Smooth muscle cell (in vitro differentiated cells): ENCODE measurements around the gene CPNE8. TPM values are rescaled to one million over a fixed set of nuclear protein-coding genes. Genes with fewer than 3 reads are reported as not detected.

ENCODE experiments used
- DNase-seq: peaks from one replicate; lab custom pipeline; 2025; ENCODE audit not compliant: unreplicated experiment; lab: John Stamatoyannopoulos, UW
- H2AFZ ChIP-seq: fragments of 200-600 bp; sonication (generic); 2 replicates; pipeline ENCODE4 v1.6.0; 2016; ENCODE audit warnings: antibody characterized with exemption, low read depth, mild to moderate bottlenecking
- H3F3A ChIP-seq: fragments of 200-600 bp; sonication (generic); 2 replicates; pipeline ENCODE4 v1.6.0; 2017; ENCODE audit warnings: antibody characterized with exemption, low read depth
- H3K27ac ChIP-seq: fragments of 200-600 bp; sonication (generic); 2 replicates; pipeline ENCODE4 v1.5.1; 2016; ENCODE audit warnings: low read depth, mild to moderate bottlenecking
- H3K27me3 ChIP-seq: fragments of 200-600 bp; sonication (generic); 2 replicates; pipeline ENCODE4 v1.6.1; 2016; ENCODE audit warnings: low read depth, mild to moderate bottlenecking
- H3K36me3 ChIP-seq: fragments of 200-600 bp; sonication (generic); 2 replicates; pipeline ENCODE4 v1.5.1; 2016; ENCODE audit warnings: low read depth
- H3K4me1 ChIP-seq: fragments of 200-600 bp; sonication (generic); 2 replicates; pipeline ENCODE4 v1.5.1; 2016; ENCODE audit warnings: low read depth
- H3K4me2 ChIP-seq: fragments of 200-600 bp; sonication (generic); 2 replicates; pipeline ENCODE4 v1.6.0; 2016; ENCODE audit warnings: mild to moderate bottlenecking
- H3K4me3 ChIP-seq: fragments of 200-600 bp; sonication (generic); 2 replicates; pipeline ENCODE4 v1.5.1; 2016; ENCODE audit warnings: mild to moderate bottlenecking
- H3K79me2 ChIP-seq: fragments of 200-600 bp; sonication (generic); 2 replicates; pipeline ENCODE4 v1.6.0; 2016; ENCODE audit warnings: low read depth, mild to moderate bottlenecking
- H3K9ac ChIP-seq: fragments of 200-600 bp; sonication (generic); 2 replicates; pipeline ENCODE4 v1.6.0; 2016; ENCODE audit warnings: low read depth
- H3K9me3 ChIP-seq: fragments of 200-600 bp; sonication (generic); replicated peaks from 2 replicates; pipeline ENCODE4 v1.5.1; 2016; ENCODE audit warnings: low read depth
- H4K20me1 ChIP-seq: fragments of 200-600 bp; sonication (generic); 2 replicates; pipeline ENCODE4 v1.6.0; 2016; ENCODE audit warnings: low read depth
- whole genome bisulfite sequencing: methylation state at CpG from one replicate; pipeline ENCODE4 v1.1.7; 2016; ENCODE audit warnings: low lambda C conversion rate; 5-methylcytosine and 5-hydroxymethylcytosine counted together
- polyA plus RNA-seq: library from polyadenylated mRNA; unstranded; fragments of >200 nt; fragmentation: Nextera tagmentation; extraction: Ambion mirVana; gene quantifications from 2 replicates; pipeline ENCODE4 v1.2.1, GENCODE V29; 2016
- total RNA-seq: library from RNA; depleted of rRNA; stranded (reverse); fragments of >200 nt; gene quantifications from 2 replicates; pipeline ENCODE4 v1.2.3, GENCODE V29; 2014
- TF ChIP-seq, protein P1 (sequence below): fragments of 200-600 bp; sonication (generic); IDR thresholded peaks from 2 replicates; pipeline ENCODE4 v1.5.1; 2017; ENCODE audit warnings: borderline replicate concordance, mild to moderate bottlenecking, antibody characterized with exemption; ENCODE audit not compliant: insufficient read depth, poor library complexity, severe bottlenecking

Gene CPNE8
- total and polyA plus RNA-seq, 2 experiments from 2014 or later: 6.3 to 19.4 TPM

DNA sequence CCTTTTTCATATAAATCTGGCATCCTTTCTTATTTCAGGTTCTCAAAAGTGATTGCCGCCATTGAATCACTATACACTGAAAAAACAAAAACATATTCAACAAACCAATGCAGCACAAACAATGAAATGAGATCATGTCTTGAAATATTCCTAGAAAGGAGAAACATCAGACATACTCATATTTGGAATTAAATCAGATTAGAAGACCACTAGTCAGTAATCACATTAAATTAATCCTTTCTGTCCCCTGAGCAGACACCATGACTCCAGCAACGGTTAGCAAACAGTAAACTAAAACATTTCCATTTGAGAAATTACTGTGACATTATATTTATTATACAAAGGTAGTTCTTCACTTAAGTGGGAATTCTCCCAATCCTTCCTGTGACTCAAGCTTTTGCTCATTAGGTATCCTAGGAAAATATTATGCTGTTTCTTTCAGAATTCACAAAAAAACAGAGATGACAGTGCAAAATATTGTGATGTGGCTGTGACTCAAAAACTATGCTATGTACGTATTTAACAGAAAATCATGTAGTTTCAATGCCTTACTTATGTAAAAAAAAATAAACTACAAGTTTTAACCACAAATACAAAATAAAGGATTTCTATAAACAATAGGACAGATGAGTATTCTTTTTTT lies 29.7 kb downstream of the CPNE8 start:
- no peaks in the 10 kb centered on the region for H3K4me1 ChIP-seq
- H3K79me2 ChIP-seq: peaks cover 70% of the 10 kb centered on the region
- no peaks in the 10 kb centered on the region for H3K27me3 ChIP-seq
- no peak overlapping the region for H3K4me2 ChIP-seq
- H3K36me3 ChIP-seq: no peaks in the 10 kb centered on the region
- 86% methylated on average over 3 of the region's 3 CpGs for WGBS
- H3K4me3 ChIP-seq: no peak overlapping the region
- TF ChIP-seq, protein P1, sequence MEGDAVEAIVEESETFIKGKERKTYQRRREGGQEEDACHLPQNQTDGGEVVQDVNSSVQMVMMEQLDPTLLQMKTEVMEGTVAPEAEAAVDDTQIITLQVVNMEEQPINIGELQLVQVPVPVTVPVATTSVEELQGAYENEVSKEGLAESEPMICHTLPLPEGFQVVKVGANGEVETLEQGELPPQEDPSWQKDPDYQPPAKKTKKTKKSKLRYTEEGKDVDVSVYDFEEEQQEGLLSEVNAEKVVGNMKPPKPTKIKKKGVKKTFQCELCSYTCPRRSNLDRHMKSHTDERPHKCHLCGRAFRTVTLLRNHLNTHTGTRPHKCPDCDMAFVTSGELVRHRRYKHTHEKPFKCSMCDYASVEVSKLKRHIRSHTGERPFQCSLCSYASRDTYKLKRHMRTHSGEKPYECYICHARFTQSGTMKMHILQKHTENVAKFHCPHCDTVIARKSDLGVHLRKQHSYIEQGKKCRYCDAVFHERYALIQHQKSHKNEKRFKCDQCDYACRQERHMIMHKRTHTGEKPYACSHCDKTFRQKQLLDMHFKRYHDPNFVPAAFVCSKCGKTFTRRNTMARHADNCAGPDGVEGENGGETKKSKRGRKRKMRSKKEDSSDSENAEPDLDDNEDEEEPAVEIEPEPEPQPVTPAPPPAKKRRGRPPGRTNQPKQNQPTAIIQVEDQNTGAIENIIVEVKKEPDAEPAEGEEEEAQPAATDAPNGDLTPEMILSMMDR: no peak
- H2AFZ ChIP-seq: no peak overlapping the region
- no peaks in the 10 kb centered on the region for H3F3A ChIP-seq
- DNase-seq: no peak
- H4K20me1 ChIP-seq: peaks cover 3% of the 10 kb centered on the region
- no peak overlapping the region for H3K27ac ChIP-seq
- H3K9ac ChIP-seq: no peak overlapping the region
- H3K9me3 ChIP-seq: no peaks in the 10 kb centered on the region

DNA sequence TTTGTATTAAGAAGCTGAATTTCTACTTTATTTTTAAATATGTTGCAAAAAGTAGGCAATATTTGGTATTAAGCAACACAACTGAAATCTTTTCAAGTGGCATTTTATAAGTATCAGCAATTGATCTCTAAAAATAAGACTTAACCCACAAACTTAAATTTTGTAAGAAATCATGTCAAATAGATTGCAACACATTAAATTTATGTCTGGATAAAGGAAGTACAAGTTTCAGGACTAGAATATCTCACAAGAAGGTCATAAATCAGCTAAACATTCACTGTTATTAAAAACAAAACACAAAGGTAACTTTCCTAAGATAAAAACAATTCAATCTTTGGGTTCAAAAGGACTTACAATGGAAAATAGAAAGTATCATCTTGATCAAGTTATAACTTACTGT lies 32.8 kb downstream of the CPNE8 start:
- no peak overlapping the region for H3K27ac ChIP-seq
- no peak overlapping the region for H3K9ac ChIP-seq
- H3K4me3 ChIP-seq: no peak overlapping the region
- peaks cover 3% of the 10 kb centered on the region for H4K20me1 ChIP-seq
- no peak for DNase-seq
- no peaks in the 10 kb centered on the region for H3F3A ChIP-seq
- H2AFZ ChIP-seq: no peak overlapping the region
- no peaks in the 10 kb centered on the region for H3K4me1 ChIP-seq
- H3K4me2 ChIP-seq: no peak overlapping the region
- H3K9me3 ChIP-seq: no peaks in the 10 kb centered on the region
- no peaks in the 10 kb centered on the region for H3K27me3 ChIP-seq
- H3K36me3 ChIP-seq: no peaks in the 10 kb centered on the region
- H3K79me2 ChIP-seq: peaks cover 53% of the 10 kb centered on the region
- TF ChIP-seq, protein P1: no peak

DNA sequence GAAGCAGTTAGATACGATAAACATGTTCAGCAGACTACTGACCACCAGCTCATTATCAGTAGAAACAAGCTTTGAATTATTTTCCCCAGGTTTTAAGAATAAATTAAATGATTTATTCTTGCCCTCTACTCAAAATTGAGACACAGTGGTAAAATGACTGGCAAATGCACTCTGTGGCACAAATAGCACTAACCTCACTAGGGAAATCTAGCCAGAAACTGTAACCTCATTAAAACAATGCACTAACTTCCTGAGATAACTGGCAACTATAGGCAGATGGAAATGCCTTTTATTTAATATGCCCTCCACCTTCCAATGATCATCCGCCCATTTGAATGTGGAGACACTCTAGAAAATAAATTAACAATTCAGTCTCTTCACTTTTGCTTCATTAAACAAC lies 33.2 kb downstream of the CPNE8 start:
- no peak for DNase-seq
- Histone ChIP-seq H3K9ac (no peak overlapping the region), H4K20me1 (peaks cover 3% of the 10 kb centered on the region), H3K79me2 (peaks cover 52% of the 10 kb centered on the region), H3F3A (no peaks in the 10 kb centered on the region), H3K4me3 (no peak overlapping the region), H3K27ac (no peak overlapping the region), H3K27me3 (no peaks in the 10 kb centered on the region), H2AFZ (no peak overlapping the region), H3K4me2 (no peak overlapping the region), H3K9me3 (no peaks in the 10 kb centered on the region), H3K36me3 (no peaks in the 10 kb centered on the region), H3K4me1 (no peaks in the 10 kb centered on the region)
- TF ChIP-seq, protein P1: no peak
- WGBS: 99% methylated on average over 2 of the region's 2 CpGs

DNA sequence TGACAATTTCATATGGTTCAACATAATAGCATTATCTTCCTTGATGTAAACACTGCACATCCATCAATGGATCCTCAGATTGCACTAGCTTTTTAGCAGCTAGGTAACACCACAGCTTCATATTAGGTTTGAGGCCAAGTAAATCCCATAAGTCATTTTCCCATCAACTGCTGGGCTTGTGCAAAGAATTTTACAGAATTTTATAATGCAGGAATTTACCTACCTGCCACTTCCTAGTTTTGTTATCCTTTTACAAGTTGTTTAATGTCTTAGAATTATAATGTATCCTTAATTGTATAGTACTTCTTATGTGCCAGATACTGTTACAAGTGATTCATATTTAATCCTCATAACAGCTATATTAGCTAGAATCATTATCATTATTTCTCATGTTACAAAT lies 36.4 kb downstream of the CPNE8 start:
- no peak overlapping the region for H3K4me3 ChIP-seq
- H3K4me1 ChIP-seq: no peaks in the 10 kb centered on the region
- H2AFZ ChIP-seq: no peak overlapping the region
- no peak overlapping the region for H3K4me2 ChIP-seq
- peaks cover 43% of the 10 kb centered on the region for H3K79me2 ChIP-seq
- no peaks in the 10 kb centered on the region for H4K20me1 ChIP-seq
- TF ChIP-seq, protein P1: no peak
- no peaks in the 10 kb centered on the region for H3F3A ChIP-seq
- no peak overlapping the region for H3K9ac ChIP-seq
- no peak for DNase-seq
- no peaks in the 10 kb centered on the region for H3K36me3 ChIP-seq
- no peak overlapping the region for H3K27ac ChIP-seq
- no peaks in the 10 kb centered on the region for H3K27me3 ChIP-seq
- H3K9me3 ChIP-seq: no peaks in the 10 kb centered on the region
